ENCODE results near the gene SYPL1.

Gene SYPL1

DNA sequence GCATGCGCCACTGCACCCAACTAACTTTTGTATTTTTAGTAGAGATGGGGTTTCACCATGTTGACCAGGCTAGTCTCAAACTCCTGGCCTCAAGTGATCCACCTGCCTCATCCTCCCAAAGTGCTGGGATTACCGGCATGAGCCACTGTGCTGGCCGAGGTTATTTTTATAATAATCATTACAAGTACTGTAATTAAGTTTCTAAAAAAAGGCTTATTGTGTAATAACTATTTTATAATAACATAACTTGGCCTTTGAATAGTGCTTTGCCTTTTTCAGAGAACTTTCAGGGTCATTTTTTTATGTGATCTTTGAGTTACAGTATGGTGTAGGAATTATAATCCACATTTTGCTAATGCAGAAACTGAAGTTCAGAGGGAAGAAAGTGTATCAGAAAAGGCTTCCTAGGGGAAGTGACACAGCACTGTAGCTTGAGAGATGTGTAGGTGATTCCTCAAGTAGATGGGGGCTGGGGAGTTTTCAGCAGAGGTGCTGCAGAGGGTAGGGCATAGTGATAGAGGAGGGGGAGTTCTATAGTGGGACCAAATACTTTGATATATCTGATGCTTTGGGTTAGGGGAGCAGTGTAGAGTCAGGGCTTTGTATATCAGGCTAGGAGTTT is 9.2 kb upstream of the SYPL1 start:
- no peak for DNase-seq

DNA sequence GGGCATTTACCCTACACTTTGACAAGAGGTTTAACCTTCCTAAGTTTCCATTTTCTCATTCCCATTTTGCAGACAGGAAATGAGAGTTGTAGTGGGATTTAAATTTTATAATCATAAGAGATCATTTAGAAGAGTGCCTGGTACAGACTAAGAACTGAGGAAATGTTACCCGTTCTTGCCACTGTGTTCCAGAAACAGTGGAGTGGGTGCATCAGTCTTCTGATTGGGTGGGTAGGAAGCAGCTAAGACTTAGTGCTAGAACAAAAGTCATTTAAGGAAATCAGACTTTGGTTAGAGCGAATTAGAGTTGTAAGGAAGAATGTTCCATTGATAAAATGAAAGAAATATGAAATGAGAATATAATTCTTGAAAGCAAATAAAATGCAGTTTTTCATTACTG is 8.4 kb upstream of the SYPL1 start:
- DNase-seq: no peak

DNA sequence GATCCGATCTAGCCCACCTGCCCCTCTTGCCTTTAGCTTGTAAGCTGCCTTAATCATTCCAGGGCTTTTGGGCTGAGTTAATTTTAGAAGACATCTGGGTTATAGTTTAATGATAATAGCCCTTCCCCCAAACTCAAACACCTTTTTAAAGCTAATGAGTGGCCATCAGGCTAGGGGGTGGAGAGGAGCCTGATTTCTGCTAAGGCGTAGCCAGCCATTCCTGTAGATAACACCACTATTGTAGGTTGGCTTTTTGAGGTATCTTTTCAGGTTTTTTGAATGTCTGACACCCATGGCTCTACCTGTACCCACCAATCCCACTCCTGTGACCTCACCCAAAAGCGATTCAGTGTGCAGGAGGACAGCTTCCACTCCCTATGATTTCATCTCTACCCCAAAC is 7.6 kb upstream of the SYPL1 start:
- no peak for DNase-seq

DNA sequence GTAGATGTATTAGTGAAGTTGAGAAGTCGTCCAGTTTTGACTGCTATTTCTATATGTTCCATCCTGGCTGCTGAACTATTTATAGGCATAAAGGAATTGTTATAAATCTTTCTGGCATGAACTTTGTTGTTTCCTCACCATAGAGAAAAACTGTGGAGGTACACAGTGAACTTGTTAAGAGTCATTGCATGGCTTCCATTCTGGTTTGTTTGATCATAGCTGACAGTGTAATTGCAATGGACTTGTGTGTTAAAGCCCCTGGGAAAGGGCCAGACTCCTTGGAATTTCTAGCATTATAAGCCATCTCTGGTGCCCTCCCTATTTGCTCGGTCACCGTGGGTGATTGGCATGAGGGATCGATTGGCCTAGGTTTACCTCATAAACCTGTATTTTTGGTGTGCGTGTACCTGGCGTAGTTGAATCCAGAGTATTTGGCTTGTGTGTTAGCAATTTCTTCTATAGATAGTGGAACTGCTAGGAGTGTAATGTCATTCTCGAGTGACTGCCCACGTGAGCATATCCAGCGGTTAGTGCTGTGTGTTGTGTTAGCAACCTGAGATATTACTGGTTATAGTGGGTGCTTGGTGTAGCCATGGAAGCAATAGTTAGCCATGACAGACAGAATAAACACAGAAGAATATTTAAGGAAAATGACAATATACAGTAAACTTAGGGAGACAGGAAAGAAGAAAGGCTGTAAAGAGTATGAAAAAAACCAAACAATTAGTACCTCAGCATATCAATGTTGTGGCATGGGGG is 5.9 kb upstream of the SYPL1 start:
- DNase-seq: no peak

DNA sequence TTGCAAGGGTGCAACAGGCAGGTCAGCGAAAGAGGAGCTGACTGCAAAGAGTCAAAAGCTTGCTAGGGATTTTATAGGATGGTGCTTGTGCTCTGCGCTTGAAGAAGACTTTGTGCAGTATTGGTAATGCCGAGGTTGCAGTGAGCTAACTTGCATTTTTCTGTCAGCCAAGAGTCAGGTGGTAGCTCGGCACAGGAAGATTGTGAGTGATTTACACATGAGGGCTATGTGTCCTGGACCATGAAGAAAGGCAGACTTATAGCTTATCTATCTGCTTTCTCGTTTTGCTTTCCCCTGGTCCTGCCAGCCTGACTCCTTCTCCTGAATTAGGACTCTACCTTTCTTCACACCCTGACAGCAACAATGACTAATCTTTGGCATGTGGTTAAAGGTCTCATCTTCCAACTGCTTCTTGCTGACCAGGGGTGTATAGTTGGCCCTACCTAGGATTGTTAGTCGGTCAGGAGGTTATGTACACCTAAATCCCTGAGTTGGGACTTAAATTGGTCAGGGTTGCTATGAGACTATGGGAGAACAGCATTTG is 4.1 kb upstream of the SYPL1 start:
- no peak for DNase-seq

DNA sequence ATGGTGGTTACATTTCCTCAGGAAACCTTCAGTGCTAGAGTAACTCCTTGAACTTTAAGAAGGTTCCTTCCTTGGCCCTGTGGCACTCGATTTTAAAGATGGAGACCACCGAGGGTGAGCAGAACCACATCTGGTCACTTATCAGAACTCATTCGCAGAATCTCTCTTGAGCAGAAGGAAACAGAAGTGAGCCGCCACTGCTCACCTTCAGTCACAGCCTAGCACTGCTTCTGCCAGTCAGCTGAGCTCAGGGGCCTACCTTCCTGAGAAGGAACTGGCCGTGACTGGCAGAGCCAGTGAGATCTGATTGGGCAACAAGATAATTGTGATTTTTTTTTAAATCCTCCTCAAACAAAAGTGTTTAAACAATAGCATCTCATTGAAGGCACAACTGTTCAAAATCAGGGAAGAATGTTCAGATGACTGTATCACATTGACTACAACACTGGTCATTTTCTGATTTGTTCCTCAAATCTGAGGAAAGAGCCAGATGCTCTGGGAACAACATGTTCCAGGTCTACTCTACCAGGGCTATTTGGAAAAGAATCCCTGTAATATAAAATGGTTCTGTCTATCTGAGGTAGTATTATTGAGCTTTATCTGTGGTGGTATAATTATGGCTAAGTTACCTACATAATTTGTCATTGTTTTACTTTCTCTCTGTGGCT is 2.7 kb upstream of the SYPL1 start:
- DNase-seq: no peak

DNA sequence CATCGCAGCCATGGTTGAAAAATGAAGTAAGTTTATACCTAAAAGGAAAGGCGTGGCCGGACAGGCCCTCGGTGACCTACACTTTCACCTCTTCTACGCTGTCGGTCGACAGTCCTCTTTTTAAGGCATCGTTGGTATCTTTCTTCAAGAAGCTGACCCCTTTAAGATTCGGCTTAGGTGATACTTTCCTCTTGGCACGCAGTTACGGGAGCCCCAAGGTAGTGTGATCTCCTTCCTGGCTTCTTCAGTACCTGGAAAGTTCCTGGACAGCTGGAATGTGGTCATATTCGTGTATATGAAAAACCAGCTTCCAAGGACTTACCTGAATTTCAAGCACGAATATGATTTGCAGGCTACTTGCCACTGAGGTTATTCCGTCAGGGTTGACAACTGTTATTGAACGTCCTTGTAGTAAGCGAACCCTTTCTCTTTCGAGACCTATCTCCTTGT is 885 bp upstream of the SYPL1 start:
- no peak for DNase-seq

DNA sequence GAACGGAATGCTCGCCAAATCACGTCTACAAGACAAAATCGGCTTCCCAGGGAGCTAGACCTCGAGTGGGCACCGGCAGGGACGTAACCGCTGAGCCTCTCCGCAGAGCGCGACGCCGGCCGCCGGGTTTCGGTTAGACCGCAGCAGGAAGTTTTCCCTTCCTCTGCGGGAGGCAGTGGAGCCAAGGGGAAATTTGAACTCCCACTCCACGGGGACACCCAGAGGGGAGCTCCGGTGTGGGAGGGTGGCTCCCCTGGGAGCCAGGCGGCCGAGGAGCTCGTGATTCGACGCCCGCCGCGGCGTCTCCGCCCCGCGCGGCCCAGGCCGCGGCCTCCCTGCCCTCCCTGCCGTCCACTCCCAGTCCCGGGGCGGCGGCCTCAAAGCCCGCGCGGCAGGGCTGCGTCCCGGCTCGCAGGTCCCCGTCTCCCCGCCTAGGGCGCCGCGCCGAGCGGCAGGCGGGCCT is 426 bp downstream of the SYPL1 start:
- peak; percentile 55 for DNase-seq

DNA sequence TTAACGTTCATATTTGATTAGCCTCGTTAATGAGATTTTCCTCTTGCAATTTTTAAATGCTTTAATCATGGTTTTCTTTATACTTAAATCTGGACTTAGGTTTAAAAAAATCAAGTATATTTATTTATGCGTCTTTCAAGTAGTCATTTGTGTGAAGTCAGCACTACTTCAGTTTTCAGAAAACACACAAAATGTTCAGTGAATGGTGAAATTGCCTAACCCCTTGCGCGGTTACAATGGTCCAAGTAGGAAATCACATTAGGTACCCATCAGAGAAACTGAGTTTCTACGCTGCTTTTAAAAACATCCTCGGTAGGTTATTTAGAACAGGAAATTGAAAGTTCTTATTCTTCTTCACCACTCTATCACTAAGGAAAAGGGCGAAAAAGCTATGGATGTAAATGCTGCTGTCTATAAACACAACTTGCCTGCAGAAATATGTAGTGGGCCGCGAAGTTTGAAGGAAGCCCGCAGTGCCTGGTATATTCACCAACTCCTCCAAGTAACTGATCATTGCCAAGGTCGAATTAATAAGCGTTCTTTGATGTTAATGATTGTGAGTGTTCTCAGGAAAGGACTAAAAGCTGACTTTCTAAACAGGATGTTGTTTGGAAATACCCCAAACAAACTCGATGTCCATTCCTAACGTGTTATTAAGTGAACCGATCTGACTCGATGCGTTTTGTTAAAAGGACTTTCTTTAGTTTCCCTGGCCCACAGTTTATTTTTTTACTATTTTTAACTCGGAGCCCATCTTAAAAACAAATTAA is 1.0 kb downstream of the SYPL1 start:
- DNase-seq: no peak

DNA sequence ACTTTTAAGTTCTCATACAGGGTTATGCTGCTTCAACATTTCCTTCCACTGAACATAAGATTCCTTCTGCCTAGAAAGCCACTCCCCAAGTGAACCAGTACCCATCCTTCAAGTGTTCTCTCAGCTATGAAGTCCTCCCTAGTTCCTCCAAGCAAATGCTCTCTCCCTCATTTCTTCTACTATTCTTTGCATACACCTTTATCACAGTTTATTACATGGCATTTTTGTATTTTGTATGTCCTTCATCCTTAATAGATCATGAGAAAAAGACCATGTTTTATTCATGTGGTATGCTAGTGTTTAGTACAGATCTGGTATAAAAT is 1.9 kb downstream of the SYPL1 start:
- DNase-seq: no peak

DNA sequence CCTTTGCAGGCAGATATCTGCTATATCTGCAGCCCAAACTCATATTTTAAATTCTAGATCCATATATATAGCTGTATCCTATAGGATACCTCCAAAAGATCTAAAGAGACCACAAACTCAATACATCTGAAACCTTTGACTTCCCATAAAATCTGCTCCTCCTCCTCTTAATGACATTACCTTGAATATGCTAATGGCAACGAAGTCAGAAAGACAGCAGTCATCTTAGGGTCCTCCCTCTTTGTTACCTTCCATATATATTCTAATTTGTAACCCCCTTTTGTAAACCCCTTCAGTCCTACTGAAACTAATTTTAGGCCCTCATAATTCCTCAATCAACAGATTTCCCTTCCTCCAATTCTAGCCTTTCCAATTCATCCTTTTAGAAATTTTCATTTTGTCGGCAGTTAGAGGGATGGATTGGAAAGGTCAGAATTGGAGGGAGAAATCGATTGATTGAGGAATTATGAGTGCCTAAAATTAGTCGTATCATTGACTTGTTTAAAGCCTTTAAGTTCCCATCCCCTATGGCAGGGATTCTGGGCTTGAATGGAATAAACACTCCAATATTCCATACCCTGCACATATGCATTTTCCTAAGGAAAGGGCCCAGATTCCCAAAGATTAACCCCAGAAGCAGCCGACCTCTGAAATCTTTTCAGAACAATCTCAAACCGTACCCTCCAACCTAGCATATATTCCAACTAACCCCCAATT is 2.4 kb downstream of the SYPL1 start:
- DNase-seq: no peak

DNA sequence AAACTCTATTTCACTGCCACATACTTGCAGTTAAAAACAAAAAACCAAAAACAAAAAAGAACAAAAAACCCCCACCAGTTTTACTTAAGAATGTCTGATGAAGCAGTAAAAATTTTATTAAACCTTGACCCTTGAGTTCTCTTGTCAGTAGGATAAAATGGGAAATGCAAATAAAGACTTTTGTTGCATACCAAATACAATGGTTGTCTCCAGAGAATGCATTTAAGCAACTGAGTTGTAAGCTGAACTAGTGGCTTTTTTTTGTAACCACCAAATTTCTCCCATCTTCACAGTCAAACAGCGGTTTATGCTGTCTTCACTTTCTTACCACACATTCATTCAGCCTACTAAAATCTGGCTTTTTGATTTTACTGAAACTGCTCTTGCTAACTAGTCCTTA is 3.1 kb downstream of the SYPL1 start:
- DNase-seq: no peak

DNA sequence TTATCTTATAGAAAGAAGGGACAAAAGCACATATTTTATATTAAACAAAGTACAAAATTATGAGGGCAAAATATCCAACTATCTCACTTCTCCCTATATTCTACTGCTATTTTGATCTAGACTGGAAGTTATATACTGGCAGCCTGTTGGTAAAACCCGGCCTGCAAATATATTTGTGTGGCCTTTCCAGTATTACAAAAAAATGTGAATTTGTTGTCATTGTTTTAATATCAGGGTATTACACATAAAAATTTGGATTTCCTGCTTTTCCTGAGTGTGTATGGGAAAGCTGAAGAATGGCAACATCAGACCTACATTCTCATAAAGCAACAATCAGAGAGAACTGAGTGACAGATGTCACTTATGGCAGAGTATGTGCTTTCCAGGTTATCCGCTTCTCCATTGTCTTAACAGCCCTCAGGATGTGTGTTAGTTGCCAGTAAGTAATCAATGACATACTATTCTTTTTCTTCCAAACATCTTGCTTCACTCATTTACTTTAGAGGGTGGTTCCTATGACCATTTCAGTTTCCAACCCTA is 7.3 kb downstream of the SYPL1 start:
- no peak for DNase-seq

DNA sequence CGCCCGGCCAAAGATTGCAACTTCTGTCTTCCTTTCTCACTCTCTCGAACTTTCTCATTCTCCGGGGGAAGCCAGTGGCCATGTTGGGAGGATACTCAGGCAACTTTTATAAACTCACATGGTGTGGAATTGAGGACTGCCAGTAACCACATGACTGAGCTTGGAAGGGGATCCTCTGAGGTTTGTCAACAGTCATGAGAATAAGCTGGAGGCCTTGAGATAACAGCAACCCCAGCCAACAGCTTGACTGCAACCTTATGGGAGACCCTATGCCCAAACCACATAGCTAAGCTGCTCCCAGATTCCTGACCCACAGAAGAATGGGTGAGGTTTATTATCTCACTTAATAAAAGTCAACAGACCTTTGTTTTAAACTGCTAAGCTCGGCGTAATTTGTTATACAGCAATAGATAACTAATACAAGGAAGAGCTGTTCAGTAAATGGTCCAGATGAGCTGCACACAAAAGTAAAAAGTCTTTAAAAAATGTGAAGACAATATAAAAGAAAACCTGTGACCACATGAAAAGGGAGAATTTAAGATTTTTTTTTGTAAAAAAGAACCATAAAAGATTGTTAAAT is 9.6 kb downstream of the SYPL1 start:
- DNase-seq: no peak

DNA sequence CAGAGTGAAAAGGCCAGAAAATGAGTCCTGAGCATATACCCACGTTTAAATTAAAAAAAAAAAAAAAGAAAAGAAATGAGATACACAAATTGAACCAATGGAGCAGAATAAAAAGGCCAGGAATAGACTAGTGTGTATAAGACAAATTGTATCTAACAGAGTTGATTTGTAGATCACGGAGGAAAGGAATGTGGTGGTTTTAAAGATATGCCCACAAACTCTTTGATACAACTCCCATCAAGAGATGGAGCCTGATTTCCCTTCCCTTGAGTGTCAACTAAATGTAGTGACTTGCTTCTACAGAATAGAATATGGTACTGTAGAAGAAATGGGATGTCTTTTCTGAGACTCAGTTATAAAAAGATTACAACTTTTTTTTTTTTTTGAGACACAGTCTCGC is 10.4 kb downstream of the SYPL1 start:
- no peak for DNase-seq

DNA sequence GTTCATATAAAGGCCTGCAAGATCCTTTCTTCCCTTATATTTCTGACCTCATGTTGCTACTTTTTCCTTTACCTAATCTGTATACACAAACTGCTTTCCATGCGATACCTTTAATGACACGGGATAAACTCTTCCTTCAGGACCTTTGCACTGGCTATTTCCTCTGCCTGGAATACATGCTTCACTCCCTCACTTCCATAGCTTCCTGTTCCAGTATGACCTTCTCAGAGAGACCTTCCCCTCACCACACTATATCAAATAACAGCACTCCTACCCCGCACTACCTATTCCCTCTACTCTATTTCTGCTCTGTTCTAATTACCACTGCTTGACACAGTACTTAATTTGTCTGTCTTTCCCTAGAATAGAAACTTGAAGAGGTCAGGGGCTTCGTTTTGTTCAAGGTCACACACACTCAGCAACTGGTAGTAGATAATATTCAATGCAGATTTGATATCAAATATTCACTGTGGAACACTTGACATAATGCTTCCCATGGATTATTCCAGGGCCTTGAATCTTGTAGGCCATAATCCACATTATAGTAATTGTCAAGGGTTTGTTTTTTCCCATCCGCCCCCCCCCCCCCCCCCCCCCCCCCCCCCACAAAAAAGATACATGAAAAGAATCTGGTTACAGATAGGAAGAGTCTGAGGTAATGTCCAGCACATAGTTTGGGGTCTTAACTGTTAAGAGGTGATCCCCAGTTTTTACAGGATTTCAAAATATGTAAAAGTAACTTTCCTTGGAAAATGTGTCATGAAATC is 11.1 kb downstream of the SYPL1 start:
- no peak for DNase-seq

DNA sequence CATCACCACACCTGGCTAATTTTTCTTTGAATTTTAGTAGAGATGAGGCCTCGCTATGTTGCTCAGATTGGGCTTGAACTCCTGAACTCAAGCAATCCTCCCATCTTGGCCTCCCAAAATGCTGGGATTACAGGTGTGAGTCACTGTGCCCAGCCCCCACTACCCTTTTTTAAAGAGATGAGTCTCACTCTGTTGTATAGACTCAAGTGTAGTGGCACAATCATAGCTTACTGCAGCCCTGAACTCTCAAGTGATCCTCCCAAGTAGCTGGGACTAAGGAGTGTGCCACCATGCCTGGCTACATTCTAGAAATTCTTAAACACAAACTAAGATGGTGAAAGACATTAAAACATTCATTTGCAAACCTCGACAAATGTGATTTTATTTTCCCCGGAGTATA is 12.6 kb downstream of the SYPL1 start:
- DNase-seq: no peak

DNA sequence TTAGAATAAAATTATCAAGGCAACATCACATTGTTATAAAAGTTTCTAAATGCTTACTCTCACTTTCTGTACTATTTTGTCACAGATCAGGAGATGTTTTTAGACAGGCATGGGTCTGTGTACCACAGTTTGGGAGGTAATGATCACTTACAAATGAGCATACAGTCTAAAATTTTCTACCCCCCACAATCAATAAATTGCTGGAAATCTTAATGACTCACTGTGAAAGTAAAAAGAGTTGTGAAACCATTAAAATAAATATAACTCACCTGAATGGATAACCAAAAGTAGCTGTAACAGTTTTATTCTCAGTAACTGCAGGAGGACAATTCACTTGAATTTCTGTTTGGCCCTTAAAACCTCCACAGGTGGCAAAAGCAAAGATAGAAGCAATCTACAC is 13.2 kb downstream of the SYPL1 start:
- DNase-seq: no peak

DNA sequence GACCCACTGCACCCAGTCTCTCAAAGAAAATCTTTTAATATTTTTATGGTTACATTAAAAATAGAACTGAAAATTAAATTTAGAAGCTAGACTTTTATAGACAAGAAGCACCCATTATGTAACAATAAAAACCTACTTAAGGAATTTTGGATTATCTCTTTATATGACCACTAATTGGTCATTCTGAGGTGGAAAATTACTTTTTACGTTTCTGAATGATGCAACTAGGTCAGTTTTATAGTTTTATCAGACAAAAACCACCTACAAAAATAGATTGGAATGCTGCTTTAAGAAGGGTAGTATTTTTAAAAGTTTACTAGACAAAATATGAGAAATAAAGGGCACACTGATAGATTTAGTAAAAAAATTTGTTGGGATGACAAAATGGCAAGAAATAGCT is 16.5 kb downstream of the SYPL1 start:
- no peak for DNase-seq

DNA sequence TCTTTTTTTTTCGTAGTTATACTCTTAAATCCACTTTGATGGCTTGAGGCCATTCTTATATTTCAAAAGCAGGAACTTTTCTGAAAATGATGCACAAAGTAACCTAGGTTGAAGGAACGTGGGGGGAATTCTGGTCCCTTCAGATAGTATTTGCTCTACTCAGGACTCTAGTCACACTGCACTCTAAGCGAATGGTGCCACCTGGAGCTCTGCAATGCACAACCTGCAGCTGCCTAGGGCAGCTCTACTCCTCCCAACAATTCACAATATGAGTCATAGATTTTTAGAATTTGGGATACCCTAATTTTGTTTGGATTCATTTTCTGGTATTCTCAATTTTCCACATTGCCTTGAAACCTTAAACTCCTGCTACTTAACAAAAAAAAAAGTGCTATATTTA is 17.3 kb downstream of the SYPL1 start:
- no peak for DNase-seq

DNA sequence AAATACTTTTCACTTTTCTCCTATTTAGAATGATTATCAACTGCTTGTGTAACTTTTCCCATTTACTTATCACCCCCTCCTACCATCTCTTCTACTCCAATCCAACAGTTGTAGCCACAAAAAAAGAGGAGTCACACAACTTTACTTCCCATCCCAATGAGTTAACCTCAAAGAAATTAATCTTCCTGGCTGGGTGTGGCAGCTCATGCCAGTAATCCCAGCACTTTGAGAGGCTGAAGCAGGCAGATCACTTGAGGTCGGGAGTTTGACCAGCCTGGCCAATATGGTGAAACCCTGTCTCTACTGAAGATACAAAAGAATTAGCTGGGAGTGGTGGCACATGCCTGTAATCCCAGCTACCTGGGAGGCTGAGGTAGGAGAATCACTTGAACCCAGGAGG is 19.9 kb downstream of the SYPL1 start:
- DNase-seq: no peak

All from NCI-H1092 (cell line).